ENCODE data around the gene MAP3K7CL.

The MAP3K7CL gene

GRCh38 chr21:29218749-29219148 is 88.3 kb downstream of the MAP3K7CL start:
- CTCF ChIA-PET = interaction anchor here (1.1 kb wide), 1 partner anchor 15 kb away, joined by 4 read pairs; no protein-coding TSS in a partner anchor
- POLR2A ChIA-PET = no interaction called here

GRCh38 chr21:29219165-29219770 is 88.8 kb downstream of the MAP3K7CL start:
- TF ChIP-seq PKNOX1 (IDR thresholded peaks at IDR 0.05) = no peak
- no peak for TF ChIP-seq BHLHE40 (IDR thresholded peaks at IDR 0.05; ENCODE audit: borderline replicate concordance)
- TF ChIP-seq SUZ12 (IDR thresholded peaks at IDR 0.05) = no peak
- no peak for TF ChIP-seq ARNT (IDR thresholded peaks at IDR 0.05)
- TF ChIP-seq NFRKB (IDR thresholded peaks at IDR 0.05) = no peak
- no peak for TF ChIP-seq FOXK2 (IDR thresholded peaks at IDR 0.05)
- TF ChIP-seq SP1 (IDR thresholded peaks at IDR 0.05) = no peak
- no peak for TF ChIP-seq TARDBP (IDR thresholded peaks at IDR 0.05)
- TF ChIP-seq FOXA1 (IDR thresholded peaks at IDR 0.05) = no peak
- no peak for TF ChIP-seq ZNF384 (IDR thresholded peaks at IDR 0.05)
- DNase-seq (ENCODE audit: extremely low spot score) = no peak
- CTCF ChIA-PET = interaction anchor here (1.1 kb wide), 1 partner anchor 14 kb away, joined by 4 read pairs; no protein-coding TSS in a partner anchor
- POLR2A ChIA-PET = no interaction called here

More at GRCh38 chr21:29218749-29219148, 88.3 kb downstream of the MAP3K7CL start:
- TF ChIP-seq SUZ12 (IDR thresholded peaks at IDR 0.05) (no peak), BHLHE40 (IDR thresholded peaks at IDR 0.05; ENCODE audit: borderline replicate concordance) (no peak), FOXM1 (IDR thresholded peaks at IDR 0.05; ENCODE audit: borderline replicate concordance) (no peak), HDGF (IDR thresholded peaks at IDR 0.05; ENCODE audit: borderline replicate concordance) (no peak), SP1 (IDR thresholded peaks at IDR 0.05) (no peak), PKNOX1 (IDR thresholded peaks at IDR 0.05) (no peak), L3MBTL2 (conservative IDR thresholded peaks at IDR 0.05) (no peak), TARDBP (IDR thresholded peaks at IDR 0.05) (no peak), ARNT (IDR thresholded peaks at IDR 0.05) (no peak)
- no peak for DNase-seq (ENCODE audit: extremely low spot score)

- POLR2A ChIA-PET = no interaction called here
- TF ChIP-seq SUZ12 (IDR thresholded peaks at IDR 0.05) = no peak
- TF ChIP-seq LEF1 (IDR thresholded peaks at IDR 0.05; ENCODE audit: borderline replicate concordance) = no peak
- no peak for TF ChIP-seq ELF4 (IDR thresholded peaks at IDR 0.05)
- TF ChIP-seq TARDBP (IDR thresholded peaks at IDR 0.05) = no peak
- no peak for TF ChIP-seq NFRKB (IDR thresholded peaks at IDR 0.05)
- DNase-seq (ENCODE audit: extremely low spot score) = no peak
- CTCF ChIA-PET = no interaction called here
Observed at GRCh38 chr21:29221253-29221744, 90.9 kb downstream of the MAP3K7CL start.

GRCh38 chr21:29224006-29224405 is 93.6 kb downstream of the MAP3K7CL start:
- no peak for DNase-seq (ENCODE audit: extremely low spot score)
- no peak for TF ChIP-seq HDGF (IDR thresholded peaks at IDR 0.05; ENCODE audit: borderline replicate concordance)
- no peak for TF ChIP-seq PKNOX1 (IDR thresholded peaks at IDR 0.05)
- no peak for TF ChIP-seq FOXA1 (IDR thresholded peaks at IDR 0.05)
- no peak for TF ChIP-seq ARNT (IDR thresholded peaks at IDR 0.05)
- POLR2A ChIA-PET = no interaction called here
- CTCF ChIA-PET = no interaction called here

All from HEK293T (cell line).